Lower leg skin (tissue), 4 donors: Measurements from ENCODE around the gene RBKS. TPM values are rescaled to one million over a fixed set of nuclear protein-coding genes. Genes with fewer than 3 reads are reported as not detected.

Experiments used
- DNase-seq, 2 donors: peaks; one replicate each; pipeline ENCODE4 v3.0.0-alpha.2; 2019; ENCODE audit warnings: low spot score in 2 of 2
- H3K4me3 ChIP-seq: fragments of 200-600 bp; sonication (generic); 2 replicates; pipeline ENCODE4 v1.5.1; 2017; ENCODE audit warnings: mild to moderate bottlenecking, low read depth; ENCODE audit not compliant: poor library complexity, severe bottlenecking
- POLR2A ChIP-seq, 2 donors: fragments of 450-650 bp; IDR thresholded peaks; one replicate each; pipeline ENCODE4 v1.6.1; 2016 to 2017; ENCODE audit warnings: antibody characterized with exemption in 2 of 2, mild to moderate bottlenecking in 1 of 2, moderate library complexity in 1 of 2
- whole genome bisulfite sequencing, 2 donors: methylation state at CpG; one replicate each; pipeline ENCODE4 v1.1.5; 2018; 5-methylcytosine and 5-hydroxymethylcytosine counted together
- intact Hi-C: fragments of 100-400 bp; cut with DNase I; formaldehyde crosslinking; loops from one replicate; pipeline ENCODE4 v1.15.0; 2023; ENCODE audit warnings: low total_unique reads
- total RNA-seq, 4 donors: library from RNA; depleted of rRNA; stranded (reverse); fragments of >200 nt; gene quantifications; one replicate each; pipeline ENCODE4 v1.1.0, GENCODE V29; 2016
- TF ChIP-seq, protein P1 (sequence below), 3 donors: fragments of 450-650 bp; IDR thresholded peaks; one replicate each; pipeline ENCODE4 v1.5.1; 2016; ENCODE audit warnings: antibody characterized with exemption in 3 of 3, mild to moderate bottlenecking in 3 of 3, moderate library complexity in 2 of 3

RBKS gene
- total RNA-seq, 4 donors from 2014 or later, result 0.95 to 2.6 (median 1.3) TPM

DNA sequence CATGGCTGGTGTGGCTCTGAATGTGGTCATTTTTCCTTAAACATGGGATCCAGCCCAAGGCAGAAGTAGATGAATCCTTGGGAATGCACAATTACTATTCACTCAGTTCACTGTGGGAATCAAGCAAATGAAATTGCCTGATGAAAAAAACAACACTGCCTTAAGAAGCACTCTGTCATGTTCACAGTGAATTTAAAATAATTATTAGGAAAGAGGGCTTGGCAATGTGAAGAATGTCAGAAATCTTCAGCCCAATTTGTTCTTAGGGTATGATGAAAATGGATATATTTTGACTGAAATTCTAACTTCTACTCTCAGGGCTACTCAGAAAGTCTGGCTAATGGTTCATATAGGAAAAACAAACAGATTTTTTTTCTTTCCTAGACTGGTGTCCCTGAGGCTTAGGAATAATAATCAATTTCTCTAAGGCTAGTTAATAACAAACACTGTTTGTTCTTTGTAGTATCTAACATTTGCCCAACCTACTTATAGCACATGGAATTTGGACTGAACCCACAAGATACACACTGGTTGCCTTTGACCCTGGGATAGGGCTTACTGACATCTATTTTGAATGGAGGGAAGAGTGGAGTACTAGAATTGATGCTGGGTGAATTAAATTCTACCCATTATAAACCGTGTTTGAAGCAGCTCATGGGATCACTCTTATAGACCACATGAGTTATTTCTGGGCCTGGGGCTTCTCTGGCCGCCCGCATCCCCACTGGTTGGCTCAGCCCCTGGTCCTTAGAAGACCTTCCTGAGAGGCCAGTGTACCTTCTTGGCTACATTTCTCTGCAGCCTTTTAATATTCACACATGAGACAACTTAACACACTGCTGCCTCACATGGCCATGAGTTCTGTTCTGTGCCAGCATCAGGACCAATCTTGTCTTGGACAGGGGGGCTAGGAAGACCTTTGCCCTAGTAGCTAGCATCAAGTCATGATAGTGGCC lies 127.0 kb downstream of the RBKS start:
- WGBS, 2 donors, result 84 to 89% methylated on average over 3 of the region's 3 CpGs
- peak in 1 of 2 donors; percentile 46 for DNase-seq
- intact Hi-C loops, result no loop called here
- H3K4me3 ChIP-seq, result no peak overlapping the region
- TF ChIP-seq, protein P1, sequence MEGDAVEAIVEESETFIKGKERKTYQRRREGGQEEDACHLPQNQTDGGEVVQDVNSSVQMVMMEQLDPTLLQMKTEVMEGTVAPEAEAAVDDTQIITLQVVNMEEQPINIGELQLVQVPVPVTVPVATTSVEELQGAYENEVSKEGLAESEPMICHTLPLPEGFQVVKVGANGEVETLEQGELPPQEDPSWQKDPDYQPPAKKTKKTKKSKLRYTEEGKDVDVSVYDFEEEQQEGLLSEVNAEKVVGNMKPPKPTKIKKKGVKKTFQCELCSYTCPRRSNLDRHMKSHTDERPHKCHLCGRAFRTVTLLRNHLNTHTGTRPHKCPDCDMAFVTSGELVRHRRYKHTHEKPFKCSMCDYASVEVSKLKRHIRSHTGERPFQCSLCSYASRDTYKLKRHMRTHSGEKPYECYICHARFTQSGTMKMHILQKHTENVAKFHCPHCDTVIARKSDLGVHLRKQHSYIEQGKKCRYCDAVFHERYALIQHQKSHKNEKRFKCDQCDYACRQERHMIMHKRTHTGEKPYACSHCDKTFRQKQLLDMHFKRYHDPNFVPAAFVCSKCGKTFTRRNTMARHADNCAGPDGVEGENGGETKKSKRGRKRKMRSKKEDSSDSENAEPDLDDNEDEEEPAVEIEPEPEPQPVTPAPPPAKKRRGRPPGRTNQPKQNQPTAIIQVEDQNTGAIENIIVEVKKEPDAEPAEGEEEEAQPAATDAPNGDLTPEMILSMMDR (IDR thresholded peaks at IDR 0.05), result no peak
- TF ChIP-seq POLR2A (IDR thresholded peaks at IDR 0.05), result no peak

GRCh38 chr2:27756544-27757498 lies 133.4 kb downstream of the RBKS start:
- DNase-seq, result peak in 1 of 2 donors; percentile 83
- no peak for TF ChIP-seq POLR2A (IDR thresholded peaks at IDR 0.05)
- TF ChIP-seq, protein P1 (IDR thresholded peaks at IDR 0.05), result no peak
- H3K4me3 ChIP-seq, result no peak overlapping the region
- intact Hi-C loops, result loop anchor here (10.0 kb wide), 1 partner anchor 698 kb away; no protein-coding TSS in a partner anchor
- WGBS, 2 donors, result 83 to 88% methylated on average over 8 of the region's 8 CpGs

DNA sequence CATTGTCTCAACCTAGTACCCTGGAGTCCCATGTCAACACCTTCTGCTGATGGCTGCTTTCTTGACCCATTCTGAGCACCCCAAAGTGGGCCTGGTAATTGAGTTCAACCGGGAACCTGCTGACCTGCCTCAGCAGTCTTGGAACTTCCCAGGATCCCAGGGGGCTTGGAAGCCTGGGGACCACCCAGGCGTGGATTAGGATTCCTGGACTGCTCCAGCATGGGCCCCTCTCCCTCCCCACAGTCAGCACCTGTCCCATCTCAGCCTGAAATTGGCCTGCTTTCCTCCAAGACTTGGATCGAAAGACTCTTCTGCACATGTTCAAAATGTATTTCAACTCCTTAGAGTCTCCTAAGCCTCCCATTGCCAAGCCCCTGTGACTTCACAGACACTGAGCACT lies 134.1 kb downstream of the RBKS start:
- WGBS, 2 donors, result 94 to 95% methylated on average over 3 of the region's 3 CpGs
- intact Hi-C loops, result loop anchor here (10.0 kb wide), 1 partner anchor 699 kb away; no protein-coding TSS in a partner anchor
- no peak overlapping the region for H3K4me3 ChIP-seq
- TF ChIP-seq POLR2A (IDR thresholded peaks at IDR 0.05), result no peak
- TF ChIP-seq, protein P1 (IDR thresholded peaks at IDR 0.05), result no peak
- peak in 1 of 2 donors; percentile 45 for DNase-seq

DNA sequence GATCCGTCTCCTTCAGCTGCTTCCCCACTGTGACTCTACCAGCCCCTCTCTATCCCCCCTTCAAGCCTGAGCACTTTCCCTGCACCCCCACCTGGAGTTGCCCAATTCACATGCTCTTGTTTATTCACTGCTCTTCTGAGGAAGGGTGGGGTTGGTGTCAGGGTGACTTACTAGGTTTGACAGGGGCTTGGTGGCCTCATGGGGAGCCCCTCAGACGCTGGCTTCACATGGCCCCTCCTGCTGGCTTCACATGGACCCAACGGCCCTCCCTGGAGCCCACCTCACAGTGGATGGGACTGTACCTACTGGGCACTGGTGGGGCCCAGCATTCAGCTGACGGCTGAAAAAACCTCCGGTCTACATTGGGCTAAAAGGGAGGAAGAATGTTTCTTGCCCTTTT lies 135.4 kb downstream of the RBKS start:
- 95 to 96% methylated on average over 5 of the region's 5 CpGs for WGBS, 2 donors
- intact Hi-C loops, result loop anchor here (10.0 kb wide), 1 partner anchor 700 kb away; no protein-coding TSS in a partner anchor
- no peak for TF ChIP-seq POLR2A (IDR thresholded peaks at IDR 0.05)
- TF ChIP-seq, protein P1 (IDR thresholded peaks at IDR 0.05), result no peak
- no peak overlapping the region for H3K4me3 ChIP-seq
- peak in 1 of 2 donors; percentile 50 for DNase-seq

DNA sequence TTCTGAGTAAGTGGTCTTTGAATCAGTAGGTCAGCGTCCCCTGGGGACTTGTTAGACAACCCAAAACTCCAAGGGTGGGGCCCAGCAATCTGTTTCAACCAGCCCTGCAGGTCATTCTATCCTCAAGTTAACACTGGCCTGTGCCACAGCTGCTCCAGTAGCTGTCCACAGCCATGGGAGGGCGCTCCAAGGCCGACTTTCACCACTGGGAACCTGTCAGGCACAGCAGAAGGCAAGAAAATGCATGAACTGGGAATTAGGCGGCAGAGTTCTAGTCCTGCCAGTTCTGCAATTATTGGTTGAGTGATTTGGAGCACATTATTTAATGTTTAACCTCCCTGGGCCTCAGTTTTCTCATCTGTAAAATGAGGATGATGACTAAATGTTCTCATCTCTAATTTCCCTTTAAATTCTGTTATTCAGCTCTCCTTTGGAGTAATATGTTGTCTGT lies 136.0 kb downstream of the RBKS start:
- intact Hi-C loops, result loop anchor here (10.0 kb wide), 1 partner anchor 701 kb away; no protein-coding TSS in a partner anchor
- H3K4me3 ChIP-seq, result no peak overlapping the region
- 26 to 30% methylated on average over 4 of the region's 4 CpGs for WGBS, 2 donors
- DNase-seq, result peak; percentile 66 to 93
- TF ChIP-seq, protein P1 (IDR thresholded peaks at IDR 0.05), result peak in 1 of 3 donors; percentile 78
- no peak for TF ChIP-seq POLR2A (IDR thresholded peaks at IDR 0.05)
